ENCODE data around the gene FMNL2. TPM values are rescaled to one million over a fixed set of nuclear protein-coding genes. Genes with fewer than 3 reads are reported as not detected.

Gene FMNL2
- polyA plus RNA-seq, 3 donors = 0.28 to 3.2 (median 0.71) TPM

- H3K9me3 ChIP-seq (replicated peaks in 1 of 2; ENCODE audit: control insufficient read depth in 1 of 2, insufficient read depth in 1 of 2, low read length in 2 of 2) = no peaks in the 10 kb centered on the region
- no peaks in the 10 kb centered on the region for H3K27me3 ChIP-seq (ENCODE audit: control insufficient read depth in 2 of 2, insufficient read depth in 2 of 2, low read length in 2 of 2)
- no peak overlapping the region for H3K4me3 ChIP-seq (replicated peaks in 1 of 3; ENCODE audit: low read depth in 2 of 3, low read length in 3 of 3)
- peaks cover 0 to 1% (median 0%) of the 10 kb centered on the region in 3 donors for H3K27me3 Mint-ChIP-seq (ENCODE audit: low read depth in 3 of 3)
- no peak overlapping the region for H3K27ac Mint-ChIP-seq
- DNase-seq = no peak
- no peaks in the 10 kb centered on the region for H3K4me1 Mint-ChIP-seq
- H3K4me2 ChIP-seq (replicated peaks; ENCODE audit: extremely low read depth, low read length, poor library complexity, severe bottlenecking) = no peak overlapping the region
- H3K4me3 Mint-ChIP-seq = no peak overlapping the region
- no peaks in the 10 kb centered on the region for H3K36me3 ChIP-seq (replicated peaks in 1 of 2; ENCODE audit: control insufficient read depth in 1 of 2, insufficient read depth in 2 of 2, low read length in 2 of 2)
- WGBS (ENCODE audit: insufficient coverage) = no CpG with 5 or more reads among the region's 4 CpGs
- peaks cover 0 to 3% (median 0%) of the 10 kb centered on the region in 7 donors for H3K9me3 Mint-ChIP-seq
- no peaks in the 10 kb centered on the region for H3K79me2 ChIP-seq (ENCODE audit: insufficient read depth, low read length)
- H3K4me1 ChIP-seq (ENCODE audit: control insufficient read depth in 1 of 2, insufficient read depth in 2 of 2, low read length in 2 of 2) = no peaks in the 10 kb centered on the region
- intact Hi-C loops (cut with micrococcal nuclease) = no loop called here
- H2AFZ ChIP-seq (ENCODE audit: insufficient read depth, low read depth, low read length, poor library complexity, severe bottlenecking) = no peak overlapping the region
- H3K9ac ChIP-seq (ENCODE audit: insufficient read depth, low read length, poor library complexity, severe bottlenecking) = no peak overlapping the region
- H3K36me3 Mint-ChIP-seq = no peaks in the 10 kb centered on the region
- no peak overlapping the region for H3K27ac ChIP-seq (ENCODE audit: low read depth in 1 of 2, low read length in 2 of 2)
- TF ChIP-seq CTCF (IDR thresholded peaks at IDR 0.05) = no peak
- H4K20me1 ChIP-seq (ENCODE audit: insufficient read depth, low read length) = no peaks in the 10 kb centered on the region
These were observed 19.2 kb downstream of the FMNL2 start for GRCh38 chr2:152354069-152354755.

- Histone ChIP-seq H3K4me1 (ENCODE audit: control insufficient read depth in 1 of 2, insufficient read depth in 2 of 2, low read length in 2 of 2) (no peaks in the 10 kb centered on the region), H3K27ac (ENCODE audit: low read depth in 1 of 2, low read length in 2 of 2) (no peak overlapping the region), H3K4me2 (replicated peaks; ENCODE audit: extremely low read depth, low read length, poor library complexity, severe bottlenecking) (no peak overlapping the region), H3K4me3 (replicated peaks in 1 of 3; ENCODE audit: low read depth in 2 of 3, low read length in 3 of 3) (no peak overlapping the region), H3K79me2 (ENCODE audit: insufficient read depth, low read length) (no peaks in the 10 kb centered on the region), H2AFZ (ENCODE audit: insufficient read depth, low read depth, low read length, poor library complexity, severe bottlenecking) (no peak overlapping the region), H3K9ac (ENCODE audit: insufficient read depth, low read length, poor library complexity, severe bottlenecking) (no peak overlapping the region), H3K36me3 (replicated peaks in 1 of 2; ENCODE audit: control insufficient read depth in 1 of 2, insufficient read depth in 2 of 2, low read length in 2 of 2) (no peaks in the 10 kb centered on the region), H4K20me1 (ENCODE audit: insufficient read depth, low read length) (no peaks in the 10 kb centered on the region), H3K9me3 (replicated peaks in 1 of 2; ENCODE audit: control insufficient read depth in 1 of 2, insufficient read depth in 1 of 2, low read length in 2 of 2) (no peaks in the 10 kb centered on the region), H3K27me3 (ENCODE audit: control insufficient read depth in 2 of 2, insufficient read depth in 2 of 2, low read length in 2 of 2) (no peaks in the 10 kb centered on the region)
- intact Hi-C loops (cut with micrococcal nuclease) = no loop called here
- H3K9me3 Mint-ChIP-seq = peaks cover 0 to 3% (median 0%) of the 10 kb centered on the region in 7 donors
- H3K27me3 Mint-ChIP-seq (ENCODE audit: low read depth in 3 of 3) = no peaks in the 10 kb centered on the region
- no peak overlapping the region for H3K4me3 Mint-ChIP-seq
- no peak overlapping the region for H3K27ac Mint-ChIP-seq
- no peaks in the 10 kb centered on the region for H3K36me3 Mint-ChIP-seq
- no peak for TF ChIP-seq CTCF (IDR thresholded peaks at IDR 0.05)
- H3K4me1 Mint-ChIP-seq = no peaks in the 10 kb centered on the region
- no peak for DNase-seq
- WGBS (ENCODE audit: insufficient coverage) = no CpG with 5 or more reads among the region's 3 CpGs
These were observed 19.9 kb downstream of the FMNL2 start for GRCh38 chr2:152354909-152355308.
